SU-DHL-6 (cell line): Measurements from ENCODE around the gene ARHGEF19.

Experiments
- CTCF ChIP-seq: fragments of 200-600 bp; sonication (generic); IDR thresholded peaks from one replicate; pipeline ENCODE4 v1.5.1; 2017; ENCODE audit warnings: antibody characterized with exemption, mild to moderate bottlenecking, low read length, moderate library complexity; ENCODE audit not compliant: insufficient read depth, poor library complexity, severe bottlenecking
- EZH2phosphoT487 ChIP-seq: fragments of 200-600 bp; sonication (generic), shearing (Covaris generic); conservative IDR thresholded peaks from 2 replicates; pipeline ENCODE4 v1.6.1; 2018; ENCODE audit warnings: mild to moderate bottlenecking, antibody characterized with exemption, low read length, moderate library complexity, mixed read lengths

GRCh38 chr1:16165548-16165947, 46.9 kb downstream of the ARHGEF19 start:
- TF ChIP-seq CTCF (no peak), EZH2phosphoT487 (no peak)
